HEK293 (cell line): ENCODE data around the gene LMNA.
A peak's percentile ranks its signal among the peaks of the same experiment; 100 is the strongest.

Source experiments
- HIC1 ChIP-seq: fragments of 450-650 bp; formaldehyde crosslinking; IDR thresholded peaks from 2 replicates; pipeline ENCODE4 v1.5.1; 2016; ENCODE audit warnings: missing biosample characterization, missing genetic modification characterization
- IKZF3 ChIP-seq: fragments of 450-650 bp; IDR thresholded peaks from 2 replicates; pipeline ENCODE4 v1.5.0; 2018; ENCODE audit warnings: missing biosample characterization, mild to moderate bottlenecking, missing genetic modification characterization, moderate library complexity
- SP2 ChIP-seq: fragments of 450-650 bp; formaldehyde crosslinking; IDR thresholded peaks from 2 replicates; pipeline ENCODE4 v1.5.1; 2016; ENCODE audit warnings: missing biosample characterization, missing genetic modification characterization
- SP3 ChIP-seq: fragments of 450-650 bp; formaldehyde crosslinking; IDR thresholded peaks from 2 replicates; pipeline ENCODE4 v1.5.1; 2016; ENCODE audit warnings: missing biosample characterization, missing genetic modification characterization
- SP7 ChIP-seq: fragments of 450-650 bp; formaldehyde crosslinking; IDR thresholded peaks from 2 replicates; pipeline ENCODE4 v1.5.1; 2016; ENCODE audit warnings: missing biosample characterization, missing genetic modification characterization
- TSHZ1 ChIP-seq: fragments of 450-650 bp; formaldehyde crosslinking; IDR thresholded peaks from 2 replicates; pipeline ENCODE4 v1.5.1; 2016; ENCODE audit warnings: missing biosample characterization, missing genetic modification characterization, borderline replicate concordance
- ZBTB21 ChIP-seq: fragments of 450-650 bp; formaldehyde crosslinking; IDR thresholded peaks from 2 replicates; pipeline ENCODE4 v1.5.1; 2017; ENCODE audit warnings: missing biosample characterization, missing genetic modification characterization
- ZBTB26 ChIP-seq: fragments of 450-650 bp; formaldehyde crosslinking; optimal IDR thresholded peaks from 2 replicates; pipeline ENCODE3; 2016; ENCODE audit warnings: missing biosample characterization, mild to moderate bottlenecking, missing genetic modification characterization
- ZBTB48 ChIP-seq: fragments of 450-650 bp; formaldehyde crosslinking; IDR thresholded peaks from 2 replicates; pipeline ENCODE4 v1.5.1; 2016; ENCODE audit warnings: missing biosample characterization, missing genetic modification characterization
- ZFHX2 ChIP-seq: fragments of 450-650 bp; formaldehyde crosslinking; conservative IDR thresholded peaks from 2 replicates; pipeline ENCODE4 v1.5.1; 2016; ENCODE audit warnings: missing biosample characterization, missing genetic modification characterization
- ZFP69B ChIP-seq: fragments of 450-650 bp; formaldehyde crosslinking; IDR thresholded peaks from 2 replicates; pipeline ENCODE4 v1.5.1; 2016; ENCODE audit warnings: missing biosample characterization, missing genetic modification characterization
- ZNF26 ChIP-seq: fragments of 450-650 bp; formaldehyde crosslinking; IDR thresholded peaks from 2 replicates; pipeline ENCODE4 v1.5.1; 2016; ENCODE audit warnings: missing biosample characterization, missing genetic modification characterization
- ZNF394 ChIP-seq: fragments of 450-650 bp; formaldehyde crosslinking; IDR thresholded peaks from 2 replicates; pipeline ENCODE4 v1.5.1; 2016; ENCODE audit warnings: missing biosample characterization, missing genetic modification characterization, mild to moderate bottlenecking, moderate library complexity, borderline replicate concordance
- ZNF398 ChIP-seq: fragments of 450-650 bp; formaldehyde crosslinking; IDR thresholded peaks from 2 replicates; pipeline ENCODE4 v1.5.1; 2017; ENCODE audit warnings: missing biosample characterization, missing genetic modification characterization
- ZNF580 ChIP-seq: fragments of 450-650 bp; formaldehyde crosslinking; IDR thresholded peaks from 2 replicates; pipeline ENCODE4 v1.5.1; 2016; ENCODE audit warnings: missing biosample characterization, missing genetic modification characterization
- ZNF600 ChIP-seq: fragments of 450-650 bp; formaldehyde crosslinking; IDR thresholded peaks from 2 replicates; pipeline ENCODE4 v1.5.1; 2016; ENCODE audit warnings: missing biosample characterization, missing genetic modification characterization
- ZNF76 ChIP-seq: fragments of 450-650 bp; formaldehyde crosslinking; IDR thresholded peaks from 2 replicates; pipeline ENCODE4; 2016; ENCODE audit warnings: low read depth, missing biosample characterization, missing genetic modification characterization, borderline replicate concordance
- ZNF830 ChIP-seq: fragments of 450-650 bp; IDR thresholded peaks from 2 replicates; pipeline ENCODE4 v1.5.0; 2018; ENCODE audit warnings: missing biosample characterization, missing genetic modification characterization, low read depth, mild to moderate bottlenecking, moderate library complexity

The LMNA gene

GRCh38 chr1:156129687-156130577 lies 15.4 kb downstream of the LMNA start (continued):
- peak; percentile 79 for TF ChIP-seq ZNF398 (tag by site-specific recombination)
- peak; percentile 91 for TF ChIP-seq SP7 (tag by site-specific recombination)
- TF ChIP-seq ZBTB48 (tag by site-specific recombination) = peak; percentile 98
- peak; percentile 94 for TF ChIP-seq IKZF3 (tag by site-specific recombination)
- 0 out of 2 replicates have a peak, but pooled peaks have one; percentile 26 for TF ChIP-seq SP2 (tag by site-specific recombination)
- TF ChIP-seq ZNF394 (tag by site-specific recombination) = peak; percentile 94
- no peak for TF ChIP-seq ZNF26 (tag by site-specific recombination)
- 0 out of 2 replicates have a peak, but pooled peaks have one; percentile 55 for TF ChIP-seq ZNF580
- TF ChIP-seq ZFP69B (tag by site-specific recombination) = peak; percentile 67; the same call in 1 of the 2 replicates
- TF ChIP-seq ZBTB26 (tag by site-specific recombination) = peak; percentile 11
- no peak for TF ChIP-seq ZNF830 (tag by site-specific recombination)
- TF ChIP-seq HIC1 = peak; percentile 32; the same call in 1 of the 2 replicates
- TF ChIP-seq TSHZ1 = 0 out of 2 replicates have a peak, but pooled peaks have one; percentile 14
- TF ChIP-seq ZFHX2 = peak; percentile 54
- peak; percentile 96 for TF ChIP-seq ZNF600 (tag by site-specific recombination)
- peak; percentile 61 for TF ChIP-seq SP3 (tag by site-specific recombination)
- peak; percentile 35; the same call in 1 of the 2 replicates for TF ChIP-seq ZNF76 (tag by site-specific recombination)
- peak; percentile 63; the same call in 1 of the 2 replicates for TF ChIP-seq ZBTB21 (tag by site-specific recombination)
- TF ChIP-seq, all 188 proteins: peak for 60
